HEK293T (cell line): ENCODE measurements around the gene PITRM1.

ENCODE experiments used
- BHLHE40 ChIP-seq: fragments of 450-650 bp; IDR thresholded peaks from 2 replicates; pipeline ENCODE4 v1.6.1; 2016; ENCODE audit warnings: mild to moderate bottlenecking, moderate library complexity, borderline replicate concordance
- ELF4 ChIP-seq: fragments of 450-650 bp; IDR thresholded peaks from 2 replicates; pipeline ENCODE4 v1.6.1; 2017; ENCODE audit warnings: antibody characterized with exemption
- FOXM1 ChIP-seq: fragments of 450-650 bp; IDR thresholded peaks from 2 replicates; pipeline ENCODE4 v1.6.1; 2017; ENCODE audit warnings: mild to moderate bottlenecking, borderline replicate concordance
- HDGF ChIP-seq: fragments of 450-650 bp; IDR thresholded peaks from 2 replicates; pipeline ENCODE4 v1.6.1; 2017; ENCODE audit warnings: antibody characterized with exemption, borderline replicate concordance
- L3MBTL2 ChIP-seq: fragments of 450-650 bp; conservative IDR thresholded peaks from 2 replicates; pipeline ENCODE4 v1.6.1; 2016; ENCODE audit warnings: mild to moderate bottlenecking
- NFRKB ChIP-seq: fragments of 450-650 bp; IDR thresholded peaks from 2 replicates; pipeline ENCODE4 v1.6.1; 2016; ENCODE audit warnings: mild to moderate bottlenecking, moderate library complexity
- PKNOX1 ChIP-seq: fragments of 450-650 bp; IDR thresholded peaks from 2 replicates; pipeline ENCODE4 v1.6.1; 2016
- SP1 ChIP-seq: fragments of 450-650 bp; IDR thresholded peaks from 2 replicates; pipeline ENCODE4 v1.6.1; 2017
- ZNF384 ChIP-seq: fragments of 450-650 bp; IDR thresholded peaks from 2 replicates; pipeline ENCODE4 v1.6.1; 2016

- TF ChIP-seq FOXM1, result no peak
- no peak for TF ChIP-seq L3MBTL2
- no peak for TF ChIP-seq BHLHE40
- no peak for TF ChIP-seq ZNF384
- TF ChIP-seq SP1, result no peak
- no peak for TF ChIP-seq NFRKB
- no peak for TF ChIP-seq HDGF
- no peak for TF ChIP-seq ELF4
- TF ChIP-seq PKNOX1, result no peak
Observed at GRCh38 chr10:3190817-3191216, 18.2 kb upstream of the PITRM1 start.
